GM12874 (cell line): ENCODE measurements around the gene MEF2A.

Experiments
- TF ChIP-seq, protein P1 (sequence below): IDR thresholded peaks from 2 replicates; pipeline ENCODE4 v1.5.1; 2011; ENCODE audit warnings: low read depth, mild to moderate bottlenecking, control low read depth, low read length, moderate library complexity; ENCODE audit not compliant: insufficient read depth

Gene MEF2A

DNA sequence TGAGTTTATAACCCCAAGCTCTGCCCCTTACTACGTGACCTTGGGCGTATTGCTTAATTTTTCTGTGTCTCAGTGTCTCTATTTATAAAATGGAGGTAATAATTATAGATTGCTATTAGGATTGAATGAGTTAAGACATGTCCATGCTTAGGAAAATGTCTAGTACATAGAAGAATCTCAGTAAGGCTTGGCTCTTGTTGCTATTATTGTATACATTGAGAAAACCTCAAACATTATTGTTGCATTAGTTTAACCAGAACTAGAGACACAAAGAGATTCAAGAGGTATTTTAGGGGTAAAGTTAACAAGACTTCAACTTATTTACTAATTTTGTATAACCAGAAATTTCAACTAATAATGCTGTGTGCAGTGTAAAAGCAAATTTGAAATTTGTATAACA lies 66.7 kb downstream of the MEF2A start:
- TF ChIP-seq, protein P1, sequence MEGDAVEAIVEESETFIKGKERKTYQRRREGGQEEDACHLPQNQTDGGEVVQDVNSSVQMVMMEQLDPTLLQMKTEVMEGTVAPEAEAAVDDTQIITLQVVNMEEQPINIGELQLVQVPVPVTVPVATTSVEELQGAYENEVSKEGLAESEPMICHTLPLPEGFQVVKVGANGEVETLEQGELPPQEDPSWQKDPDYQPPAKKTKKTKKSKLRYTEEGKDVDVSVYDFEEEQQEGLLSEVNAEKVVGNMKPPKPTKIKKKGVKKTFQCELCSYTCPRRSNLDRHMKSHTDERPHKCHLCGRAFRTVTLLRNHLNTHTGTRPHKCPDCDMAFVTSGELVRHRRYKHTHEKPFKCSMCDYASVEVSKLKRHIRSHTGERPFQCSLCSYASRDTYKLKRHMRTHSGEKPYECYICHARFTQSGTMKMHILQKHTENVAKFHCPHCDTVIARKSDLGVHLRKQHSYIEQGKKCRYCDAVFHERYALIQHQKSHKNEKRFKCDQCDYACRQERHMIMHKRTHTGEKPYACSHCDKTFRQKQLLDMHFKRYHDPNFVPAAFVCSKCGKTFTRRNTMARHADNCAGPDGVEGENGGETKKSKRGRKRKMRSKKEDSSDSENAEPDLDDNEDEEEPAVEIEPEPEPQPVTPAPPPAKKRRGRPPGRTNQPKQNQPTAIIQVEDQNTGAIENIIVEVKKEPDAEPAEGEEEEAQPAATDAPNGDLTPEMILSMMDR, result no peak

DNA sequence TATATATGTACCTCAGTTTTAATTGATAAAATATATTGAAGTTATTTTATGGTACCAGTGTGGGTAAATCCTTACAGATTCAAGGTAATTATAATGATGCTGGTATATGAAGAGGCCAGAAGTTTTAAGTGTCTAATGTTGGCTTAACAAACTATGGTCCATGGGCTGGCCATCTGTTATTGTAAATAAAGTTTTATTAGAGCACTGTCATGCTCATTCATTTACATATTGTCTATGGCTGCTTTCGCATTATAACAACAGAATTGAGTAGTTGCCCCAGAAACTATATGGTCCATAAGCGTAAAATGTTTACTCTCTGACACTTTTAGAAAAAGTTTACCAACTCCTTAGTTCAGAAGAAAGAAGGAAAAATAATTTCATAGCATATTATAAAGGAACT lies 67.9 kb downstream of the MEF2A start:
- TF ChIP-seq, protein P1, result no peak

DNA sequence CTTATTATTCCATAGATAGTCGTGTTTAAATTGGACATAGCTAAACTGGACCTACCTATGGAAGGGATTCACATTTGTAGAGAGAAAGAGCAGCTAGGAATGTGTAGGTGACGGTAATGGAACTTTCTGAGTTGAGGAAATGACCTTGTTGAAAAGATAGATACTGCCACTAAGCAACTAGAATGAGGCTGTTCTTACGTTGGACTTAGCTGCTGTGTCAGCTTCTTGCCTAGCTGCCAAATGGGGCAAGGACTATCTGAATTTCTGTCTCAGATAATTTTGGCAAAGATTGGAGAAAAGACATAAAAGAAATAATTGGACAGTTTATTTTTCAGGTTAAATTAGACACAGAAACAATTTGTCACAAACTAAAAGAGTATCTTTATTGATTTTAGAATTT lies 68.8 kb downstream of the MEF2A start:
- TF ChIP-seq, protein P1, result no peak

DNA sequence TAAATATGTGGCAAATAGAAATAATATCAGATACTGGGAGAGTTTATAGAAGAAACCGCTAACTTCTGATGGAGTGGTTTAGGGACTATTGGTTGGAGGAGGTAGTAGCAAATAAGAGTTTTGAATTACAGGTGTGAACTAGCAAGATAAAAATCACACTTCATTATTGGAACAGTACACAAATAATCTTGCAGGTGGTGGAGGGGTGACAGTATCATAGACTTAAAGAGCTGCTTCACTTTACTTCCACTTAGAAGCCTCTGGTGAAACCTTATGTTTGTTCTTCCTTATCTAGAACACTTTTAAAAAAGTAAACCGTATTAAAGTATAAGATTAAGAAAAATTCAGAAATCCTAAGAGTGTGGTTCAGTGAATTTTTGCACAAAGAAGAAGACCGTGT lies 69.4 kb downstream of the MEF2A start:
- TF ChIP-seq, protein P1, result no peak

DNA sequence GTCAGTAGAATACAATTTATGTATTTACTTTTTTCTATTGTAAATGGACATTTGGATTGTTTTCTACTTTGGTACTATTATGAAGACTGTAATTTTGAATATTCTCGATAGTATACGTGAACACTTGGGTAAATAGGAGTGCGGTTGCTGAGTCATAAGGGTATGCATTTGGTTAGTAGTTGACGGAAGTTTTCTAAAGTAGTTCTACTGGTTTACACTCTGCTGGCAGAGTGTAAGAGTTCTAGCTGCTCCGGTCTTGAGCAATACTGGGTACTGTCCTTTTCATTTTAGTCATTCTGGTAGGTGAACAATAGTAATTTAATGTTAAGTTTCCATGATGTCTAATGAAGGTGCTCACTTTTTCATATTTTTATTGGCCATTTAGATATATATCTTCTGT lies 70.0 kb downstream of the MEF2A start:
- TF ChIP-seq, protein P1, result no peak

DNA sequence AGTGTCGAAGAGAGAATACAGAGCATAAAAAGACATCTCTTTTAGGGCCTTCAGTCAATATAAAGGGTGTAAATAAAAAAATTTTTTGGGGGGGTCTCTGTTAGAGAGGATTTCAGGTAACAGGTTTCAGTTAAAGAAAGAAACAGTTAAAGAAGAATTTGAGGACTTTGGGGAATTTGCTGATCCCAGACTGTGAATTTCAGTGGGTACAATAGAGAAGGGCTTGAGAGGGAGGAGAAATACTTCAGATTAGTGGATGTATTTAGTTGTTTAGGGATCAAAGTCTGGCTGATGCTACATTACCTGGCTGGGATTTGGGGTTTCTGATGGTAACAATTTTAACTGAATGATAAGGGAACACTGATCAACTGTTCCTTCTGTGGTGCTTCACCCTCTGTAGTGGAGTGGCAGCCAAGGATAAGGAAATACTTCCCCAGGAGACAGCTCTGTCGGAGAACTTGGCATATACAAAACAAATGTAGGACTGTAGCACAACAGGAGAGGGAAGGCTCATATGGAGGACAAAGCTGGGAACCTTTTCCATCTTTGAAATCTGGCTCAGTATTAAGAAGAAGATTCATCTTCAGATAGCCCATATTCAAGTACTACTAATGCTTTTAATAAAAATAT lies 79.2 kb downstream of the MEF2A start:
- TF ChIP-seq, protein P1, result no peak

DNA sequence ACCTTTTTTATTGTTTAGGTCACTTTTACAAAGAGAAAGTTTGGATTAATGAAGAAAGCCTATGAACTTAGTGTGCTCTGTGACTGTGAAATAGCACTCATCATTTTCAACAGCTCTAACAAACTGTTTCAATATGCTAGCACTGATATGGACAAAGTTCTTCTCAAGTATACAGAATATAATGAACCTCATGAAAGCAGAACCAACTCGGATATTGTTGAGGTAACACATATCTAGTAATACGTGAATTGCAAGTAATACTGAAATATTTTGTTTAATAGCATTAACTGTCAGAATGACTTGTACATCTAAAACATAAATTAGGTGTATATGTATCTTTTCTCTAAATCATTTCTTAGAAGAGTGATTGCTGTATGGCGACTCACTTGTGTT lies 79.8 kb downstream of the MEF2A start:
- TF ChIP-seq, protein P1, result no peak
